ENCODE measurements around the gene AGBL4.

The AGBL4 gene

DNA sequence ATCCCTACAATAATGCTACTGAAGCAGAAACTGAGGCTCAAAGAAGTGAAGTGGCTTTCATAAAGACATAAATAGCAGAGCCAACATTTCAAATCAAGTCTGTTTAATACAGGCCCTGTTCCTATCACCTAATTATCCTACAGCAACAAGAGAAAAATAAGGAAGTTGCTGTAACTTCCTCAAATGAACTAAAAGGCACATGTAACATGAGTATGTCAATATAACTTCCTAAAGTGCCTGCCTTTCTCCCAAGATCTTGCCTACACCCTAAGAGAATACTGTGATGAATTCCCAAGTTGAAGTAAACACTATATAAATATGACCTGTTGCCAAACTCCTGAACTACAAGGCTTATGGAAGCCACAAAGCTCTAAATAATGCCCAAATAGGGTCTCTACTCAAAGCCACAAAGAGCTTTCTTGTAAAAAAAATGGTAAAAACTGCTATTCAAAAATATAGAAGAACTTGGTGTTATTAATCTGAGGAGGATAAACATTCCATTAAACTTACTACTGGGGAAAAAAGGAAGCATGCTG is 1255.7 kb downstream of the AGBL4 start:
- DNase-seq (ENCODE audit: insufficient read length, low spot score) (no peak), FAIRE-seq (no peak)
- TF ChIP-seq, protein P1, sequence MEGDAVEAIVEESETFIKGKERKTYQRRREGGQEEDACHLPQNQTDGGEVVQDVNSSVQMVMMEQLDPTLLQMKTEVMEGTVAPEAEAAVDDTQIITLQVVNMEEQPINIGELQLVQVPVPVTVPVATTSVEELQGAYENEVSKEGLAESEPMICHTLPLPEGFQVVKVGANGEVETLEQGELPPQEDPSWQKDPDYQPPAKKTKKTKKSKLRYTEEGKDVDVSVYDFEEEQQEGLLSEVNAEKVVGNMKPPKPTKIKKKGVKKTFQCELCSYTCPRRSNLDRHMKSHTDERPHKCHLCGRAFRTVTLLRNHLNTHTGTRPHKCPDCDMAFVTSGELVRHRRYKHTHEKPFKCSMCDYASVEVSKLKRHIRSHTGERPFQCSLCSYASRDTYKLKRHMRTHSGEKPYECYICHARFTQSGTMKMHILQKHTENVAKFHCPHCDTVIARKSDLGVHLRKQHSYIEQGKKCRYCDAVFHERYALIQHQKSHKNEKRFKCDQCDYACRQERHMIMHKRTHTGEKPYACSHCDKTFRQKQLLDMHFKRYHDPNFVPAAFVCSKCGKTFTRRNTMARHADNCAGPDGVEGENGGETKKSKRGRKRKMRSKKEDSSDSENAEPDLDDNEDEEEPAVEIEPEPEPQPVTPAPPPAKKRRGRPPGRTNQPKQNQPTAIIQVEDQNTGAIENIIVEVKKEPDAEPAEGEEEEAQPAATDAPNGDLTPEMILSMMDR (IDR thresholded peaks at IDR 0.05; ENCODE audit: insufficient read depth, missing control alignments), result no peak

DNA sequence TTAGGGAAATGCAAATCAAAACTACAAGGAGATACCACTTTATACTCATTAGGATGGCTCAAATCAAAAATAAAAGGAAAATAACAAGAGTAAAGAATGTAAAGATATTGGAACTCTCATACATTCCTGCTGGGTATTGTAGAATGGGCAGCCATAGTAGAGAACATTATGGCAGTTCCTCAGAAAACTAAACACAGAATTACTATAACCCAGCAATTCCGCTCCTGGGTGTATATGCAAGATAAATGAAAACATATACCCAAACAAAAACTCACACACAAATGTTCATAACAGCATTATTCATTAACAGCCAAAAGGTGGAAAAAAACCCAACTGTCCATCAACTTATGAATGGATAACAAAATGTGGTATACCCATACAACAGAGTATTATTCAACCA is 1258.4 kb downstream of the AGBL4 start:
- TF ChIP-seq, protein P1 (IDR thresholded peaks at IDR 0.05; ENCODE audit: insufficient read depth, missing control alignments), result no peak
- FAIRE-seq, result no peak
- DNase-seq (ENCODE audit: insufficient read length, low spot score), result no peak

DNA sequence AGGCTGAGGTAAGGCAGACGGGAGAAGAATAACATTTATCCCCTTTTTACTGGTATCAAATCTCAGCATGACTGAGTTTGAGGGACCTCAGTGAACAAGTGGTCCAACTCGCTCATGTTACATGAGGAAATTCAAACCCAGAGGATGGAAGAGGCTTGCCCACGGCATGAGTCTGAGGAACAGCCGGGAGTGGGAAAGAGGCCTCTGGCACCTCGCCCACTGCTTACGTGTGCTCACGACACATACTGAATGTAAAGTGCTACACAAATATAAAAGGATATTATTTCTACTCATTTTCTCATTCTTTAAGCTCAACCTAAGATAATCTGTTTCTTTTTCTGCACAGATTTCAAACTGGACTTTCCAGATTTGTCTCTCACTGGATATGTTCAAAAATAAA is 1261.8 kb downstream of the AGBL4 start:
- TF ChIP-seq, protein P1 (IDR thresholded peaks at IDR 0.05; ENCODE audit: insufficient read depth, missing control alignments), result no peak
- DNase-seq (ENCODE audit: insufficient read length, low spot score), result no peak
- no peak for FAIRE-seq

DNA sequence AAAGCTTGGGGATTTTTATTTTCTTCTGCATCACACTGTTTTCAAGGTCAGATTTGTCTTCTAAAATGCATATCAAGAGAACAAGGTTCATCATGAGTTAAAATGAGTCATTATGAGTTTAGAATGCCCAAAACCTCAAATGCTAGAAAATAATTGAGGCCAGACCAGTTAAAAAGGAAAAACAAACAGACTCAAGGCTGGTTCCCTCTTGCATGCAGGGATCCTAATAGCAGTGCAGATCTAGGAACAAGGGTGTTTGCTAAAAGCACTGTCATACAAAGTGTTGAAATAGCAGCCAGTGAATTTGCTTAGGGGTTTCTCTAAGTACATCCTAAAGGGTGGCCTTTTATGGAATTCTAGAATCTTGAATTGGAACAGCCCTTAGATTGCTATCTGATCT is 1262.3 kb downstream of the AGBL4 start:
- DNase-seq (ENCODE audit: insufficient read length, low spot score) (no peak), FAIRE-seq (no peak)
- TF ChIP-seq, protein P1 (IDR thresholded peaks at IDR 0.05; ENCODE audit: insufficient read depth, missing control alignments), result no peak

DNA sequence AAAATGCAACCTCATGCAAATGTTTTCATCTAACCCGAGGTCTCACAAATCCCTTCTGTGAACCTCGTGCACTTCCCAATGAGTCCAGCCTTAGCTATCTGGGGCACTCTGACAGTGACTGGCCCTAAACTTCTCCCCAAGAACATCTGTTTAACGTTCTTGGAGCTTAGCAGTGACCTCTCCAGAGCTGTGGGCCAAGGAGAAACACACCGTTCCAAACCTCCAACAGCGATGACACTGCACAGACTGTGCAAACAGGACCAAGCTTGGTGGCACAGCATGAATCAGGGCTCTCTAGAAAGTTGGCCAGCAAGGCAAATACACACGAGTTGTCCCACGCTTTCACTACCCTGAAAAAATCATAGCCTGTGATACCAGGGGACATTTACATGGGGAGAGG is 1262.9 kb downstream of the AGBL4 start:
- FAIRE-seq (no peak), DNase-seq (ENCODE audit: insufficient read length, low spot score) (no peak)
- TF ChIP-seq, protein P1 (IDR thresholded peaks at IDR 0.05; ENCODE audit: insufficient read depth, missing control alignments), result no peak

DNA sequence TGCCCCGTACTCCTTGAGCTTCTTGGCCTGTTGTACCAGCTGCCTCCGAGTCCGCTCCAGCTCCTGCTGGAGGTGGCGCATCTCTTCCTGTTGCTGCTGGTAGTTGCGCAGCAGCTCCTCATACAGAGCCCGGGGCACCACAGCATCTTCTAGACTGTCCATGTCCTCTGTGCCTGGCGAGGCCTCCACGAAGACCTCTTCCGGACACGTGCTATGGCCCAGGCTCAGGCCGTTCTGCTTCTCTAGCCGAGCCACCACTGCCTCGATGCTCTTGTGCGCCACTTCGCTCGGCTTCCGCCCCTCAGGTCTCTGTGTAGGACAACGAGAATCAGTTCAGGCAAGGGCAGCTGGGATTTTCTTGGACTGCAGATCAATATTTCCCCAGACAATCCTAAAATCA is 1264.8 kb downstream of the AGBL4 start:
- DNase-seq (ENCODE audit: insufficient read length, low spot score) (no peak), FAIRE-seq (no peak)
- TF ChIP-seq, protein P1 (IDR thresholded peaks at IDR 0.05; ENCODE audit: insufficient read depth, missing control alignments), result no peak

DNA sequence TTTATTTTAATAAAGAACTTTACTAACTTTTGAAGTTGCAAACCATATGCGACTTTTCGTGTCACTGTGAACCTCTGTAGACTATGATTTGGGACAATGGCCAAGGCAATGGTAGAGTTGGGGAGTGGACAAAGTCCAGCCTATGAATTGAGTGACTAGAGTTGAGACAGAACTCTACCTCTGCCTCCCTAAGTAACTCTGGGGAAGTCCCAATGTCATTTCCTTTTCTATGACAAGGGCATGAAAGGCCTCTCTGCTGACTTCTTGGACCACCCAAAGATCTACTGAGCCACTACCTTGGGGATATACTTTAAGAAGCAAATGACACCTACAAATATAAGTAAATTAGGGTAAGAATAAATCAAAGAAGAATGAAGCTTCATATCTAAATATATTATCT is 1266.4 kb downstream of the AGBL4 start:
- FAIRE-seq (no peak), DNase-seq (ENCODE audit: insufficient read length, low spot score) (no peak)
- TF ChIP-seq, protein P1 (IDR thresholded peaks at IDR 0.05; ENCODE audit: insufficient read depth, missing control alignments), result no peak

All from D721Med (cell line).